ENCODE data around the gene WDR18.

WDR18 gene

GRCh38 chr19:982567-983170, 1.5 kb upstream of the WDR18 start:
- peak; percentile 43 for TF ChIP-seq CTCF (IDR thresholded peaks at IDR 0.05; ENCODE audit: low read depth, low read length)
- DNase-seq (ENCODE audit: extremely low read depth, low read depth), result no peak

GRCh38 chr19:986083-986482, 1.9 kb downstream of the WDR18 start:
- DNase-seq (ENCODE audit: extremely low read depth, low read depth), result no peak
- TF ChIP-seq CTCF (IDR thresholded peaks at IDR 0.05; ENCODE audit: low read depth, low read length), result no peak

GRCh38 chr19:988081-988480, 3.9 kb downstream of the WDR18 start:
- no peak for TF ChIP-seq CTCF (IDR thresholded peaks at IDR 0.05; ENCODE audit: low read depth, low read length)
- DNase-seq (ENCODE audit: extremely low read depth, low read depth), result no peak

- TF ChIP-seq CTCF (IDR thresholded peaks at IDR 0.05; ENCODE audit: low read depth, low read length), result no peak
- DNase-seq (ENCODE audit: extremely low read depth, low read depth), result no peak
Measured at GRCh38 chr19:988510-988909, 4.4 kb downstream of the WDR18 start.

- DNase-seq (ENCODE audit: extremely low read depth, low read depth), result no peak
- TF ChIP-seq CTCF (IDR thresholded peaks at IDR 0.05; ENCODE audit: low read depth, low read length), result no peak; the same call in none of the 2 replicates
Measured at GRCh38 chr19:989381-990081, 5.4 kb downstream of the WDR18 start.

GRCh38 chr19:990119-990571, 6.0 kb downstream of the WDR18 start:
- no peak for TF ChIP-seq CTCF (IDR thresholded peaks at IDR 0.05; ENCODE audit: low read depth, low read length)
- no peak for DNase-seq (ENCODE audit: extremely low read depth, low read depth)

GRCh38 chr19:990746-991145, 6.6 kb downstream of the WDR18 start:
- no peak for DNase-seq (ENCODE audit: extremely low read depth, low read depth)
- TF ChIP-seq CTCF (IDR thresholded peaks at IDR 0.05; ENCODE audit: low read depth, low read length), result no peak

All from AG09319 (cell line).